ENCODE measurements around the gene UMODL1.

UMODL1 gene, protein sequence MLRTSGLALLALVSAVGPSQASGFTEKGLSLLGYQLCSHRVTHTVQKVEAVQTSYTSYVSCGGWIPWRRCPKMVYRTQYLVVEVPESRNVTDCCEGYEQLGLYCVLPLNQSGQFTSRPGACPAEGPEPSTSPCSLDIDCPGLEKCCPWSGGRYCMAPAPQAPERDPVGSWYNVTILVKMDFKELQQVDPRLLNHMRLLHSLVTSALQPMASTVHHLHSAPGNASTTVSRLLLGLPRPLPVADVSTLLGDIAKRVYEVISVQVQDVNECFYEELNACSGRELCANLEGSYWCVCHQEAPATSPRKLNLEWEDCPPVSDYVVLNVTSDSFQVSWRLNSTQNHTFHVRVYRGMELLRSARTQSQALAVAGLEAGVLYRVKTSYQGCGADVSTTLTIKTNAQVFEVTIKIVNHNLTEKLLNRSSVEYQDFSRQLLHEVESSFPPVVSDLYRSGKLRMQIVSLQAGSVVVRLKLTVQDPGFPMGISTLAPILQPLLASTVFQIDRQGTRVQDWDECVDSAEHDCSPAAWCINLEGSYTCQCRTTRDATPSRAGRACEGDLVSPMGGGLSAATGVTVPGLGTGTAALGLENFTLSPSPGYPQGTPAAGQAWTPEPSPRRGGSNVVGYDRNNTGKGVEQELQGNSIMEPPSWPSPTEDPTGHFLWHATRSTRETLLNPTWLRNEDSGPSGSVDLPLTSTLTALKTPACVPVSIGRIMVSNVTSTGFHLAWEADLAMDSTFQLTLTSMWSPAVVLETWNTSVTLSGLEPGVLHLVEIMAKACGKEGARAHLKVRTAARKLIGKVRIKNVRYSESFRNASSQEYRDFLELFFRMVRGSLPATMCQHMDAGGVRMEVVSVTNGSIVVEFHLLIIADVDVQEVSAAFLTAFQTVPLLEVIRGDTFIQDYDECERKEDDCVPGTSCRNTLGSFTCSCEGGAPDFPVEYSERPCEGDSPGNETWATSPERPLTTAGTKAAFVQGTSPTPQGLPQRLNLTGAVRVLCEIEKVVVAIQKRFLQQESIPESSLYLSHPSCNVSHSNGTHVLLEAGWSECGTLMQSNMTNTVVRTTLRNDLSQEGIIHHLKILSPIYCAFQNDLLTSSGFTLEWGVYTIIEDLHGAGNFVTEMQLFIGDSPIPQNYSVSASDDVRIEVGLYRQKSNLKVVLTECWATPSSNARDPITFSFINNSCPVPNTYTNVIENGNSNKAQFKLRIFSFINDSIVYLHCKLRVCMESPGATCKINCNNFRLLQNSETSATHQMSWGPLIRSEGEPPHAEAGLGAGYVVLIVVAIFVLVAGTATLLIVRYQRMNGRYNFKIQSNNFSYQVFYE

DNA sequence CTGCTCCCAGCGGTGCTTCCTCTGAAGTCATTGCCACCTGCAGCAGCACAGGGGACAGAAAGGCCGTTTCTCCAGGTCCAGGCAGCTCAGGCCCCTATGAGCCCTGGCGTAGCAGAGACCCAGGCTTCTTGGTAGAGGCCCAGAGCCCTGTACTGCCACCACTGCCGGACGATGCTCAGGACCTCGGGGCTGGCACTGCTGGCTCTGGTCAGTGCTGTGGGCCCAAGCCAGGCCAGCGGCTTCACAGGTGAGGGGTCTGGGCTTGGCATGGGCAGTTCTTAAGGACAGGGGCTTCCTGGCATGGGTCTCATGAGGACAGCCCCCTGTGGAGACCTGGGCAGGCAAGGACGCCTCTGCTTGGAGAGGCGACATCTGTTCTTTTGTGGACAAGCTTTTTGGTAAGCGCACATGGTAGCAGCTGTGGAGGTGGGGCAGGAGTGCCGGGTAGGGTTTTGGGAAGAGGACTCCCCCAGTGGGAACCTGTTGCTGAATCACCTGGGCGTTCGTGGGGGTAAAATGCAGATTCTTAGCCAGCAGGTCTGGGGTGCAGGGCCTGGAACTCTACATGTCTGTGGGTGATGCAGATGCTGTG, at the start of gene UMODL1:
TSS of gene UMODL1 (plus strand) at position 172 of the 592 bp plus-strand sequence. CDS start at position 172, 0 bp downstream.
- no peak for DNase-seq

DNA sequence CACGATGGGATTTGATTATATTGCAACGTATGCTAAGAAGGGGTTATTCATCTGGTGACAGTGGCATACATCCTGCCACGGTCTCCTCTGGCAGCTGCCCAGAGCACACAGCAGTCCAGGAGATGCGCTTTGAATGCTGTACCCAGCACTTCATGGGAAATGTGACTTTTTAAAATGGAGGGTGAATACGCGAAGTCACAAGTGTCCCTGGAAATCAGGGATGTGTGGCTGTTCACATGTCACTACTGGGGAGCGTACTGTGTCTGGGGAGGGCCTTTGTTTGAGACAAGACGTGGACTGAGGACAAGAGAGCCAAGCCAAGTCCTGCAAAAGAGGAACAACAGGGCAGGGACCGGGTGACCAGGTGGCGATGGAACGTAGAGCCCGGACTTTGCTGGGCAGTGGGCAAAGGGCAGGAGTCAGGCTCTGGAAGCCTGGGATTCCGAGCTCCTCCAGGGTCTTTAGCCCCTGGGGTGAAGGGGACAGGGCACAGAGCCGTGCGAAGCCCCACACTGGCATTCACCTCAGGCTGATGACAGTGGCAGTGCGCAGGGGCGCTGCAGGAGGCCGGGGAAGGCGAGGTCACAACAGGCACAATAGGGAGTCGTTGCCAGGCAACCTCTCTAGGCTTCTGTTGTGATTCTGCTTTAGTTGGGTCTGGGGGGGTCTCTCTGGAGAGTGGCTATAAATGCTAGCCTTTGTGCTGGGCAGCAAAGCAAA, 49.6 kb upstream of the UMODL1 start:
- DNase-seq, result no peak

DNA sequence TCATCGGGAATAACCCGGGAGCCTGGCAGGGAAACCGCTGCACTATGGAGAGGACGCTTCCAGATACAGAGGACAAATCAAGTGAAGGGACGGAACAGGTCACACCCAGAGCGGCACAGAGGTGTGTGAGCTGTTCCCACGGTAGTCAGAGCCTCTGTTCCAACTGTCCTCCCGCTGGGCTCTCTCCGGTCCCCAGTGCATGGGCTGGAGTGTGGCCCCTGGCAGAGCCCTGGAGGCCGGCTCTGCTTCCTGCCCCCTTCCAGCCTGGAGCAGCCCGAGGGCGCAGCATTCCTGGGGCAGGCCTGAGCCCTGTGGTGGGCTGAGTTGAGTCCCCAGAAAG, 49.1 kb upstream of the UMODL1 start:
- no peak for DNase-seq

DNA sequence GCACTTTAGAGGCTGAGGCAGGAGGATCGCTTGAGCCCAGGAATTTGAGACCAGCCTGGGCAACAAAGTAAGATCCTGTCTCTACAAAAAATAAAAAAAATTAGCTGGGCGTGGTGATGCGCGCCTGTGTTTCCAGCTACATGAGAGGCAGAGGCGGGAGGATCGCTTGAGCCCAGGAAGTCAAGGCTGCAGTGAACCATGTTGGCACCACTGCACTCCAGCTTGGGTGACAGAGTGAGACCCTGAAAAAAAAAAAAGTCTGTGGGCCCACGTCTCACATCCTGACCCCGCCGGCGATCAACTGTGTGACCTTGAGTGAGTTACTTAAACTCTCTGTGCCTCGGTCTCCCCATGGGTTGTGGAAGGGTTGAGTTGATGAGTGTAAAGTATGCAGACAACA, 48.2 kb upstream of the UMODL1 start:
- no peak for DNase-seq

DNA sequence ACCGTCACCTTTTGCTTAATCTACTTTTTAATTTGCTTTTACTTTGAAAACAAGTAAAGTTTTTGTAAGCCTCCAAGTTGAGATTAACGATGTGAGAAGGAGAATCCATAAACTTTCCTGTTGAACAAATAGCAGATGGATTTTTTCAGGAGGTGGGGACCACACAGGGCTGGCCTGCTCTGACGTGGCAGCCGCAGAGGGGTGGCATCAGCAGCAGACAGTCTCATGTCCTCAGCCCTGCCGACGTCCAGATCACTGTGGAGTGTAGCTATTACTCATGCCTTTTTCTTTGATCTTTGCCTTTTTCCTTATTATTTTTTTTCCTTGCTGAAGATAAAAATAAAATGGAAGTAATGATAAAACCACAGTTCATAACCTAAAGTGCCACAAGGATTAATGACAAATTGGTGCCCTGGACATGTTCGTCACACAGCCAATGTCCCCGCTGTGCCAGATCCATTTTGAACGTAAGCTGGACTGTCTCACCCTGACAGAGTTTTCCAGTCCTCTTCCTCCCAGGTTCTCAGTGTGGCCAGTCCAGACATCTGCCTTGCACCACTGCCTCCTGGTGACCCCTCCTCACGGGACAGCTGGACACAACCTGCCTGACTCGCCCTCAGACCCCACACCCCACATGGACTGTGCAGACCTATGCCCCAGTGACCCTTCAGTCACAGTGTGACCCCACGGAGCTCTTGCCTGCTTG, 45.6 kb upstream of the UMODL1 start:
- DNase-seq, result no peak

DNA sequence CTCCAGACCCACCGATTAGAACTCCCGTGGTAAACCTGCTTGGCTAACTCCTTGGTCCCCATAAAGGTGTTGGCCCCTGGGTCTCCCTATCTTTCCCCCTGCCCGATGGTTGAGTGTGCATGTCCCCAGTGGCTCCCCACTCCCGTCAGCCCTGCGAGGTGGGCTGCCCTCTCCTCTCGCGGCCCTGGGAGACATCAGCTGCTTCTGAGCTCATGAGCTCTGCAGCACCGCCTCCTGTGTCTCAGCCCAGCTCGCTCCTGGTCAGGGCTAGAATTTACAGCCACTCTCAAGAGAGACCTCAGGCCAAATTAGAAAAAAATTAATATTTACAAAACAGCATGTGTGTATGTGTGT, 45.1 kb upstream of the UMODL1 start:
- no peak for DNase-seq

DNA sequence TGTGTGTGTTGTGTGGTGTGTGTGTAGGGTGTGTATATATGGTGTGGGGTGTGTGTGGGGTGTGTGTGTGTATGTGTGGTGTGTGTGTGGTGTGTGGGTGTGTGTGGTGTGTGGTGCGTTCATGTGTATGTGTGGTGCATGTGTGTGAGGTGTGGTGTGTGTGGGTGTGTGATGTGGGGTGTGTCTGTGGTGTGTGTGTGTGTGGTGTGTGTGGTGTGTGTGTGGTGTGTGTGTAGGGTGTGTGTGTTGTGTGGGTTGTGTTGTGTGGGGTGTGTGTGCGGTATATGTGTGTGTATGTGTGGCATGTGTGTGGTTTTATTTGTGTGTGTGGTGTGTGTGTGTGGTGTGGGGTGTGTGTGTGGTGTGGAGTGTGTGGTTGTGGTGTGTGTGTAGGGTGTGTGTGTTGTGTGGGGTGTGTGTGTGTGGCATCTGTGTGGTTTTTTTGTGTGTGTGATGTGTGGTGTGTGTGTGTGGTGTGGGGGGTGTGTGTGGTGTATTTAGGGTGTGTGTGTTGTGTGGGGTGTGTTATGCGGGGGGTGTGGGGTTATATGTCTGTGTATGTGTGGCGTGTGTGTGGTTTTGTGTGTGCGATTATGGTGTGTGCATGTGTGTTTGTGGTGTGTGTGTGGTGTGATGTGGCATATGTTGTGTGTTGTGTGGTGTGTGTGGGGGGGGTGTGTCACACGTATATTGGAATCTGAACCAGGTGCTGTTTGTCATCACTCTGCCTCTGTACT, 43.9 kb upstream of the UMODL1 start:
- no peak for DNase-seq

DNA sequence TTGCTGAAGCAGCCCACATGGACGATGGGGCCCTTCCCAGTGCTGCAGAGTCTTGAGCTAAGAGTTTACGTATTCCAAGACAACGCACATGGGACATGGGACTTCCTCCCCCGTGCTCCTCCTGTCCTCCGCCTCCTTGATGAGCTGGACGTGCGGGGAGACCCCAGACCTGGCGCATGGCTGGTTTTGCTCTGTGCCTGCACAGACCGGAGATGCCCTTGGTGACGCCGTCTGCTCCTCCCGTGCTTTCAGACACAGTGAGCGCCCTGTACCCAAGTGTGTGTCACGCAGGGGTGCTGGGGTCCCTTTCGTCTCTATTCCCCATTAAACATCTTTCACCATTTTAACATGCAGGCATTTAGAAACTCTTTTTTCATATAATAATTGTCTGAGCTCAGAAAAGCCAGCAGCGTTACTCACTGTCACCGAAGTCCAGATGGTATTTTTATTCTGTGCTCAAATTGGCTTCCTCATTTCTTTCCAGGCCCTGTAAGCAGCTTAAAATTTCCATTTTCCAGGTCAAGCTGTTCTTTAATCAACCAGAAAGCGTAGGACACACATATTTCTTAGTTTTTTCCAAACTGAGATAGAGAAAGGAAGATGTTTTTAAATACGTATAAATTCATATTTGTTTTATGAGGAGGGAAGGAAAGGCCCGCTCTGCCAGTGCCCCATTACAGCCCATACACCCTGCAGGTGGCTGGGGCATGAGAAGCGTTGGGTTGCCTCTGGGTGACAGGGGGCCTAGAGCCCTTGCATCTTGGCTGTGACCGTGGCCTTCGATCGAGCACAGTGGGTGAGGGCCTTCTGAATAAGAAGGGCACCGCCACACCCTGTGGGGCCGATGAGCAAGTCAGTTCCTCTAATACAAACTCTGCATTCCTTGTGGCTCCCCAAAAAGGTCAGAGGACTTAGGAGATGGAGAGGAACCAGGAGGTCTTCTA, 43.0 kb upstream of the UMODL1 start:
- DNase-seq, result no peak

DNA sequence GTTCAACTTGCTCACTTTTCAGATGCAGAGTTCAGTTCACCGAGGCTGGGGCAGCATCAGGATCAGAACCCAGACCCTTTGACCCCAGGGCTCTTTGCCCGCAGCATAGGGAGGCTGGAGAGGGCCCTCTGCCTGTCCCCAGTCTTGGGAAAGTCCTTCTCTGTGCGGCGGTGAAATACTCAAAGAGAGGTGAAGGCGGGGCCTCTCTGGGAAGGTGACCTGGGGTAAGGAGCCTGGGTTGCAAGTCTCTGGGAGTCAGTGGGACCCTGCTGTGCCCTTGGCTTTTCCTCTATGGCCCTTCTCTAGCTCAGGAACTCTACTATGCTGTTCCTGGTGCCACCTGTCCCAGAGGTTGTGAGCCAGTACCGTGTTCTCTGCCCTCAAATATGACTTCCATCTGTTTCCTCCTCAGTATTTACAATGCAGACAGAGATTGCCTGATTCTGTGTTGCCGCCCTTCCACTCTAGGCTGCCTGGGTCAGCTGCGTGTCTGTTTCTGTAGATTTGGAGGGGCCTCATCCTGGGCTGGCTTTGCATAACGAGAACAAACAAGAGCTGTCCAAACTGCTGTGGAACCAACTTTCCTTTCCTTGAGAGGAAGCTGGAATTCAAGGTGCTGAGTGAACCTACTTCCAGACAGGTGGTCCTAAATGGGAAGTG, 42.2 kb upstream of the UMODL1 start:
- DNase-seq, result no peak

DNA sequence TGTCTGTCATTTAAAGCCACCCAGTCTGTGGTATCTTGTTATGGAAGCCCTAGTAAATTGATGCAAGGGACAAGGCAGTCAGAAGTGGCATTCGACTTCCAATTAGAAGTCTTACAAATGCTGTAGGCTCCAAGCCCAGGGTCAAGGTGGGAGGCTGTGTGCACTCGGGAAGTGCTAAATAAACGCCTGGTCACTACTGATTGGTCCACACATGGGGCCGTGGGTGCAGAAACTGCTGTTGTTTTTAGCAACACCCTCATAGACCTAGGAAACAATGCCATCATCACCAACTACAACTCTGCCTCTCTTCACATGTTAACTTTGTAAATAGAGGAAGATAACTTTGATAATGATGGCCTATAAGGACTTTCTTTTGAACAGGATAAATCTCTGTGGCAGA, 40.8 kb upstream of the UMODL1 start:
- no peak for DNase-seq

DNA sequence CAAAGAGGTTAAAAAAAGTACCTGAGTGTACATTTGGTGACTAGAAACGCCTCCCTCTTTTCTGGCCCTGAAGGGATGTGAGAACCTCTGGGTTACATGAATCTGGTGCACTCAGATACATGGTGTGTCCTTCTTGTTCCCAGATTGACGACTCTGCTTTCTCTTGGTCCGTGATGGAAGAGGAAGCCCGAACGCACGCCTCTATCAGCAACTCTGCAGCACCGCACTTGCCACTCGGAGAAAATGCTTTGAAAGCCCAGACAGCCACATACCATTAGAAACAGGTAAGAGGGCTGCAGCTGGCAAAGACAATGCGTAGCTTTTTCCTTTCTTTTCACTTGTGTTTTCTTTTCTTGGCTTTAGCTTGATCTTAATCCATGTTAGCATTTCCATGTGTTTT, 39.9 kb upstream of the UMODL1 start:
- DNase-seq, result no peak

DNA sequence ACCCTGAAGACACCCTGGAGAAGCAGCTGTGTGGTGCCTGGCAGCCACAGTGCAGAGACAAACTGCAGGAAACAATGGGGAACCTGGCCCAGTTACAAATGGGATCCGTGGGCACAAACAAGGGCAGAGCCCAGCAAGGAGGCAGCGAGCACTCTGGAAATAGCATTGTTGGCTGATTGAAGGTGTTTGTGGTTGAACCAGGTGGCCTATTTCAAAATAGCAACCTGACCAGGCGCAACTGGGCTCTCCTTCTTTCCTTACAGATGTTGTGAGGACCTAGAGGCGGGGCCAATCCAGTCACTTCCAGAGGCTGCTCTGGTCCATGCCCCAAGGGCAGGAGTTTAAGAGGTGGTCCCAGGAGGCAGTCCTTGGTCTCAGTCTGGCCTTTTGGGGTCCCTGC, 39.3 kb upstream of the UMODL1 start:
- DNase-seq, result no peak

DNA sequence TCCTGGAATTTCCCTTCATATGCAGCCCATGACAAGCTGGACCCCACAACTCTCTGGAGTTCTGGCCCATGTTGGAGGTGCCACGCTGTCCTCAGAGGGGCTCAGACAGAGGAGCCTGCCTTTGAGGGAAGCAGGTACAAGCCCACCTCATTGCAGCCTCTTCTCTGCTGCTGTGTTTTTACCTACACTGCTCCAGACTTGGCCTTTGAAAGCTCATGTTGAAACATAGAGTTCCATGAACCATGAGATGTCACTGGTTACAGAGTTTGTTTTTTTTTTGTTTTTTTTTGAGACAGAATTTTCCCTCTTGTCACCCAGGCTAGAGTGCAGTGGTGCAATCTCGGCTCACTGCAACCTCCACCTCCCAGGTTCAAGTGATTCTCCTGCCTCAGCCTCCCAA, 38.9 kb upstream of the UMODL1 start:
- no peak for DNase-seq

DNA sequence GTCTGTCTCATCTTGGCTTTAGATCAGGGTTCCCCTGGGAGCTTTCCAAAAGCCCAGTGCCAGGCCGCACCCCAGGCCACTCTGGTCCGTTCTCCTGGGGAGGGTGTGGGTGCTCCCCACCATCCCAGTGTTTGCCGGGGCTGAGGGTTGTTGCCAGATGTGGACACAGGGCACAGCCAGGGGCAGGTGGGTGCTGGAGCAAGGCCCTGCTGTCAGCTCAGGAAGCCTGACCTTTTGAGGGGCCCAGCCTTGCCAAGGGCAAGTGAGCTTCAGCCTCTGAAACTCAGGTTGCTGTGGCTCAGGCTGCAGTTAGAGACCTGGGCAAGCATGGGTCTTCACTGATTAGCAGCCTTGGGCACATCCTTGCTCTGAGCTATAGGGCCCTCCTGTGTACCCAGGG, 38.1 kb upstream of the UMODL1 start:
- DNase-seq, result no peak

DNA sequence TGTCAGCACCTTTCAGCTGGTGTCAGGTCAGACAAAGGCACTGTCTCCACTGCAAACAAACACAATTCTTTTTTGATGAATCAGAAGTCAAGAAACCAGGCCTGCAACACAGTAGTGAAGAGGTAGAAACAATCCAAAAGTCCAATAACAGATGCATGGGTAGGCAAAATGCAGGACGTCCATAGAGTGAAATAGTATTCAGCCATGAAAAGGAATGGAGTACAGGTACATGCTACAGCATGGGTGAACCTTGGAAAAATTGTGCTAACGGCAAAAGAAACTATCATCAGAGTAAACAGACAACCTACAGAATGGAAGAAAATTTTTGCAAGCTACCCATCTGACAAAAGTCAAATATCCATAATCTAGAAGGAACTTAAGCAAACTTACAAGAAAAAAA, 34.8 kb upstream of the UMODL1 start:
- no peak for DNase-seq

DNA sequence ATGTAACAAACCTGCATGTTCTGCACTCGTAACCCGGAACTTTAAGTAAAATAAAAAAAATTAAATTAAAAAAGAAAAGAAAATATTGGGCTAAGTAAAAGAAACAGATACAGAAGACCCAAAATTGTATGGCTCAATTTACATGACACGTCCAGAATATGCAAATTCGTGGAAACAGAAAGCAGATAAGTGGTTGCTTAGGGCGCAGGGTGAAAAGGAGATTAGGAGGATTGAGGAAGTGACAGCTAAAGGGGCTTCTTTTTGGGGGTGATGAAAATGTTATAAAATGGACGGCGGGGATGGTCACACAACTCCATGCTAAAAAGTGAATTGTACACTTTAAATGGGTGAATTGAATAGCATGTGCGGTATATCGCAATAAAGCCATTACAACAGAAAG, 33.6 kb upstream of the UMODL1 start:
- no peak for DNase-seq

DNA sequence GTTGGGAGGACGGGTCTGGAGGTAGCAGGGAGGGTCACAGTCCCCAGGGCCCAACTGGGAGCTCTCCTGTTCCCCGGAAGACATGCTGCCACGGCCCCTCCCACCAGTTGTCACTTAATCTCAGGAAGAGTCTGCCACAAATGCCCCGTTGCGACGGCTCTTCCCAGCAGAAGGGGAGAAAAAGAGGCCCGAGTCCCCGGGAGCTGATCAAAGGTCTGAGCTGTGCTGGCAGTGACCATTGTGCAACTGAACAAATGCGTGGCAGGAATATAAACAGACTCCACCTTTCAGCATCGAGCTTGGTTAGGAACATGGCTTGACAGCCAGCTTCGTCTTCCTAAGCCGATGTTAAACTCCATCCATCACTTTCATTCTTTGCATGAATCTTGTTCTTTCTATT, 33.2 kb upstream of the UMODL1 start:
- DNase-seq, result no peak

DNA sequence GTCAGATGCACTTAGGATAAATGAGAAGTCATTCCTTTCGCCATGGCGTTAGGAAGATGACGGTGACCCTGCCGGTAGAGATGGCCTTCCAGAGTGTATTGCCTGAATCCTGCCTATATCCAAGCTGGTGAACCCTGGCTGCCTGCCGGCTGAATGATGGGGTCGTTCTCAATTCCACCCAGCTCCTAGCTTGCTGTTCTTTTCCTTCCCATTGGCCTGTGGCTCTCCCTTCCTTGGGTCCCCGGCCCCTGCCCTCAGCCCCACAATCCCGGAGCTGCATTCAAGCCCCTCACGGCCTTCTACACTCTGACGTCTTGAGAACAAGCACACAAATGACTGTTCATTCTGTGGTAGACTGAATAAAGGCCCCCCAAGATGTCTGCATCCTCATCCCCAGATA, 32.7 kb upstream of the UMODL1 start:
- no peak for DNase-seq

DNA sequence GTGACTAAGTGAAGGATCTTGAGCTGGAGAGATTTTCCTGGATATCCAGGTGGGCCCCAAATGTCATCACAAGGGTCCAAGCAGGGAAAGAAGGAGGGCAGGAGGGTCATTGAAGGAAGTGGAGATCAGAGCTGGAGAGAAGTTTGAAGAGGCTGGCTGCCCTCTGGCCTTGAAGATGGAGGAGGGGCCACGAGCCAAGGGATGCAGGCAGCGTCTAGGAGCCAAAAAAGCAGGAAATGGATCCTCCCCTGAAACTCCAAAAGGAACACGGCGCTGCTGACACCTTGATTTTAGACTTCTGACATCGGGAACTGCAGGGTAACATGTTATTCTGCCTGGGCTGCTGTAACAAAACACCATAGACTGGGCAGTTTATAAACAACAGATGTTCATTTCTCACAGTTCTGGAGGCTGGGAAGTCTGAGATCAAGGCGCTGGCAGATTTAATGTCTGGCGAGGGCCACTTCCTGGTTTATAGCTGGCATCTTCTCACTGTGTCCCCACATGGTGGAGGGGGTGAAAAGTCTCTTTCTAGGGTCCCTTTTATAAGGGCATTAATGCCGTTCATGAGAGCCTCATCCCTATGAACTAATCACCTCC, 32.2 kb upstream of the UMODL1 start:
- DNase-seq, result no peak
